Neural cell (in vitro differentiated cells): ENCODE measurements around the gene GOLGA6C. TPM values are rescaled to one million over a fixed set of nuclear protein-coding genes. Genes with fewer than 3 reads are reported as not detected.

Experiments used
- H2AFZ ChIP-seq: fragments of 200-600, 300-800 bp; sonication (generic), shearing (Covaris generic); 2 replicates; pipeline ENCODE4 v1.6.0; 2014; ENCODE audit warnings: low read depth, mild to moderate bottlenecking, antibody characterized with exemption, low read length, moderate library complexity
- H3F3A ChIP-seq: fragments of 200-600 bp; shearing (Covaris generic); 2 replicates; pipeline ENCODE4 v1.6.1; 2016; ENCODE audit warnings: mild to moderate bottlenecking, moderate library complexity, mixed read lengths, antibody characterized with exemption, low read length; ENCODE audit not compliant: insufficient read depth, poor library complexity, severe bottlenecking
- H3K27ac ChIP-seq: fragments of 200-600, 300-800 bp; sonication (generic), shearing (Covaris generic); 2 replicates; pipeline ENCODE4 v1.5.1; 2014; ENCODE audit warnings: mild to moderate bottlenecking, low read length, moderate library complexity
- H3K27me3 ChIP-seq: fragments of 300-800, 200-600 bp; sonication (generic), shearing (Covaris generic); 2 replicates; pipeline ENCODE4 v1.6.0; 2014; ENCODE audit warnings: mild to moderate bottlenecking, low read depth, low read length, moderate library complexity; ENCODE audit not compliant: insufficient read depth
- H3K36me3 ChIP-seq: fragments of 300-800, 200-600 bp; sonication (generic), shearing (Covaris generic); 2 replicates; pipeline ENCODE4 v1.5.1; 2014; ENCODE audit warnings: mild to moderate bottlenecking, antibody characterized with exemption, low read length, moderate library complexity; ENCODE audit not compliant: insufficient read depth
- H3K4me2 ChIP-seq: fragments of 300-800, 200-600 bp; sonication (generic), shearing (Covaris generic); 2 replicates; pipeline ENCODE4 v1.6.0; 2014; ENCODE audit warnings: mild to moderate bottlenecking, low read length
- H3K4me3 ChIP-seq: fragments of 300-800, 200-600 bp; sonication (generic), shearing (Covaris generic); 2 replicates; pipeline ENCODE4 v1.5.1; 2014; ENCODE audit warnings: mild to moderate bottlenecking, low read length, moderate library complexity
- H3K79me2 ChIP-seq: fragments of 200-600 bp; shearing (Covaris generic); replicated peaks from 2 replicates; pipeline ENCODE4 v1.6.0; 2014; ENCODE audit warnings: mild to moderate bottlenecking, low read length, moderate library complexity; ENCODE audit not compliant: insufficient read depth
- H3K9ac ChIP-seq: fragments of 300-800, 200-600 bp; sonication (generic), shearing (Covaris generic); 2 replicates; pipeline ENCODE4 v1.6.1; 2016; ENCODE audit warnings: mild to moderate bottlenecking, low read length, mixed read lengths
- H3K9me2 ChIP-seq: fragments of 200-600 bp; shearing (Covaris generic); 2 replicates; pipeline ENCODE4 v1.6.1; 2016; ENCODE audit warnings: mild to moderate bottlenecking, low read length, mixed read lengths; ENCODE audit not compliant: insufficient read depth
- H3K9me3 ChIP-seq: fragments of 200-600, 300-800 bp; sonication (generic), shearing (Covaris generic); 2 replicates; pipeline ENCODE4 v1.6.1; 2016; ENCODE audit warnings: mild to moderate bottlenecking, mixed run types, low read length, moderate library complexity, mixed read lengths
- H4K20me1 ChIP-seq: fragments of 200-600 bp; shearing (Covaris generic); 2 replicates; pipeline ENCODE4 v1.6.1; 2016; ENCODE audit warnings: mild to moderate bottlenecking, mixed run types; ENCODE audit not compliant: insufficient read depth
- CTCF ChIP-seq: fragments of 450-650 bp; IDR thresholded peaks from 2 replicates; pipeline ENCODE4 v1.5.1; 2014; ENCODE audit warnings: antibody characterized with exemption, mild to moderate bottlenecking, moderate library complexity; ENCODE audit not compliant: poor library complexity, severe bottlenecking
- EP300 ChIP-seq: fragments of 450-650 bp; conservative IDR thresholded peaks from 2 replicates; pipeline ENCODE4 v1.6.1; 2014; ENCODE audit warnings: antibody characterized with exemption, mild to moderate bottlenecking, moderate library complexity; ENCODE audit not compliant: poor library complexity, severe bottlenecking
- EZH2 ChIP-seq: fragments of 200-600, 300-800 bp; shearing (Covaris generic), sonication (generic); IDR thresholded peaks from 2 replicates; pipeline ENCODE4 v1.6.1; 2014; ENCODE audit warnings: antibody characterized with exemption, low read length, borderline replicate concordance, mild to moderate bottlenecking; ENCODE audit not compliant: insufficient read depth, poor library complexity, severe bottlenecking
- MXI1 ChIP-seq: fragments of 450-650 bp; conservative IDR thresholded peaks from 2 replicates; pipeline ENCODE4 v1.6.1; 2014; ENCODE audit warnings: antibody characterized with exemption, mild to moderate bottlenecking; ENCODE audit not compliant: poor library complexity, severe bottlenecking
- POLR2AphosphoS5 ChIP-seq: IDR thresholded peaks from 2 replicates; pipeline ENCODE4 v1.6.1; 2012
- RAD21 ChIP-seq: fragments of 450-650 bp; conservative IDR thresholded peaks from 2 replicates; pipeline ENCODE4 v1.6.1; 2014; ENCODE audit warnings: antibody characterized with exemption, mild to moderate bottlenecking, moderate library complexity
- REST ChIP-seq: IDR thresholded peaks from 2 replicates; pipeline ENCODE4 v1.6.1; 2012; ENCODE audit warnings: borderline replicate concordance
- SMC3 ChIP-seq: fragments of 450-650 bp; conservative IDR thresholded peaks from 2 replicates; pipeline ENCODE4 v1.6.1; 2014; ENCODE audit warnings: antibody characterized with exemption, mild to moderate bottlenecking, moderate library complexity; ENCODE audit not compliant: poor library complexity
- TAF1 ChIP-seq: IDR thresholded peaks from 2 replicates; pipeline ENCODE4 v1.6.1; 2012; ENCODE audit warnings: low read depth
- polyA plus RNA-seq: library from polyadenylated mRNA; depleted of rRNA; stranded (reverse); fragments of >200 nt; gene quantifications from 2 replicates; pipeline ENCODE4 v1.2.3, GENCODE V29; 2014

The GOLGA6C gene
- polyA plus RNA-seq, 1 donor from 2014 or later, result not detected

- H3K79me2 ChIP-seq, result no peaks in the 10 kb centered on the region
- H3K9me3 ChIP-seq, result no peaks in the 10 kb centered on the region
- H3K27ac ChIP-seq, result no peak overlapping the region
- H3K4me3 ChIP-seq, result no peak overlapping the region
- no peaks in the 10 kb centered on the region for H4K20me1 ChIP-seq
- H3K9ac ChIP-seq, result no peak overlapping the region
- no peaks in the 10 kb centered on the region for H3K27me3 ChIP-seq
- H3F3A ChIP-seq, result no peaks in the 10 kb centered on the region
- TF ChIP-seq EZH2 (no peak), EP300 (no peak), SMC3 (no peak), CTCF (no peak), REST (no peak), POLR2AphosphoS5 (no peak), MXI1 (no peak), RAD21 (no peak), TAF1 (no peak)
- no peaks in the 10 kb centered on the region for H3K9me2 ChIP-seq
- H3K4me2 ChIP-seq, result no peak overlapping the region
- H2AFZ ChIP-seq, result no peak overlapping the region
- no peaks in the 10 kb centered on the region for H3K36me3 ChIP-seq
These were observed 48.9 kb upstream of the GOLGA6C start for GRCh38 chr15:75209289-75209676.

GRCh38 chr15:75210811-75211230, 47.3 kb upstream of the GOLGA6C start:
- Histone ChIP-seq H3K36me3 (no peaks in the 10 kb centered on the region), H3K9me2 (no peaks in the 10 kb centered on the region), H3K79me2 (no peaks in the 10 kb centered on the region), H3F3A (no peaks in the 10 kb centered on the region), H3K4me3 (no peak overlapping the region), H2AFZ (no peak overlapping the region), H3K4me2 (no peak overlapping the region), H3K27ac (no peak overlapping the region), H3K9me3 (no peaks in the 10 kb centered on the region), H3K27me3 (no peaks in the 10 kb centered on the region), H3K9ac (no peak overlapping the region), H4K20me1 (no peaks in the 10 kb centered on the region)
- TF ChIP-seq POLR2AphosphoS5 (no peak), REST (no peak), TAF1 (no peak), CTCF (no peak)
